DMS 273 treated with DMSO at 0.1 percent for 48 hours (cell line): ENCODE measurements around the gene ATP8A1.

ENCODE experiments used
- DNase-seq: peaks from one replicate; lab custom pipeline; 2025; lab: John Stamatoyannopoulos, UW

Gene ATP8A1

DNA sequence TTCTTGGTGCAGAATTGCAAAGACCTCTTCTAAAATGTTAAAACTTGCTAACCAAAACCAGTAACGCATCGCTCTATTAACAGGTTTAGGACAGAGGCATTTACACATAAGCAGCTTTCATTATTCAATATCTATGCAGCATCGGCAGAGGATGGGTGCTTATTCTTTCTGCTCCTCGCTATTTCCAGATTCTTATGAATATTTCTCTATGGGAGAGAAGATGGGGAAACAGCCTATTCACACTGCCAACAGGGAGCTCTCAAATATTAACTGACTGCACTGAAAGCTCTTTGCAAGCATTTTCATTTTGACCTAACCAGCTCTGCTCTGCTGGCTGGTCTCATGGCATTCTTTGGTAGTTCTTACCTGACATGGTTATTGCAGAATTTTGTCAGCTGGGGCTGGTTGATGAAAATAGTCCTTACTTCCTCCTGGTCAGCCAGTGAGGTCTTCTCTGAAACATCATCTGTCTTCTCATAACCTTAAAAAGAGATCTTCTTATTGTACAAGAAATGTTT lies 30.2 kb downstream of the ATP8A1 start:
- DNase-seq: no peak

DNA sequence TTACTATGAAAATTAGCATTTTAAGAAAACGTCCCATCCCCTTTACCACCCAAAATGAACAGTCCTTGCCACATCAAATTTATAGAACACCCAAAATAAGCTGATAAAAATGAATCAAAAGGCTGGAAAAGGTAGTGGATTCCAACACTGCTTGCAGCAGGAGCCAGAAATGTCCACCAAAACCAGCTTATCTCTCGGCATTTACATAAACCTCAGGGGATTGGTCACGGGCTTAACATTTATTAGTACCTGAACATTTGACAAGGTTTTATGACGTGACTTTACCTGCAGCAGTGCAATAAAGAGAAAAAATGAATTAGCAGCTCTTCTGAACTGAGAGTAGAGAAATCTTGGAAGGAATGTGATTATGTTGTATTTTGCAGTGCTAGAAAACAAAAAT lies 31.6 kb downstream of the ATP8A1 start:
- DNase-seq: no peak

DNA sequence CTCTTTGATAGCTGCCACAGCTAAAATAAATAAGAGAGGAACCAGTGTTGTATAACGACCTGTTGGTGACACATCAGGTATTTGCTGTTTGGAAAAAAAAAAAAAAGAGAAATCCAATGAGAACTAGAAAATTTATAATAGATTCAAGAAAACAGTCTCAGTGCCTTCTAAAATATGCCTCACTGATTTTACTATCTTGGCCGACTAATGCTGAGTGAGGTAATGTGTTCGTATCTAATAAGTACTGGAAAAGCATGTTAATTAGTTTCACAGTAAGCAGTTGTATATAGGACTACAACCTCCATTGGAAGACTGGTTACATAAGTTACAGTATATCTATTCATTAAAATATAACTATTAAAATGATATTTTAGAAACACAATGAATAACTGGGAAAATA lies 32.4 kb downstream of the ATP8A1 start:
- no peak for DNase-seq

DNA sequence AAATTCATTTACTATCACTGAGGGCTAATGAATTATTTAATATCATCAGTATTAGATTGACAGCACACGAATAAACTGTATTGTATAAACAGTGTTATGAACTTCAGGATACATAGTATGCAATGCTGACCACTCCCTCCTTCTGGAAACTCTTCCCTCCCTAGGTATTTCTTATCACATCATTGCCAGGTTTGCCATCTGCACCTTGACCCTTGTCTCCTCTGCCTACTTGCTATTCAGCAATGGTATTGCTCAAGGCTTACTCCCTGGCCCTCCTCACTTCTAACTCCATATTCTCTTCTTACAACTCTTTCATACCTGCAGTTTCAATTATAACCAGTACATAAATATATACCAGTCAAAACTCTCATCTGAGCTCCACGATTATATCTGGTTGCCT lies 38.9 kb downstream of the ATP8A1 start:
- DNase-seq: no peak

DNA sequence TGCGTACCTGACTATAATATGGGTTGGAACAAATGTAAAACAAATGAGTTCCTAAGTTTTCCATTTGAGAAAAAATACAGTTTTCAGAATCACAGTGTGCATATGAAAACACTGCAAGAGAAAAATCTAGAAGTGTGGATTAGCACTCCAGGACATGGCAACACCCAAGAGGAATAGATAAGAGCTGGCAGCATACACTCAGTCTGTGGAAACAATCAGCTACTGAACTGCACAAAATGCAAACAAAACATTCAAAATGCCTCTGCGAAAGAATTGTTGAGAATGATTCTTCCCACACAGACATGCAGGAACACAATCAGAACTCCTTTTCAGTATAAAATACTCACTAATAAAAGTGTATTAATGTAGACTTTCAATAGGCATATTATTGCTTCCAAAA lies 39.9 kb downstream of the ATP8A1 start:
- no peak for DNase-seq

DNA sequence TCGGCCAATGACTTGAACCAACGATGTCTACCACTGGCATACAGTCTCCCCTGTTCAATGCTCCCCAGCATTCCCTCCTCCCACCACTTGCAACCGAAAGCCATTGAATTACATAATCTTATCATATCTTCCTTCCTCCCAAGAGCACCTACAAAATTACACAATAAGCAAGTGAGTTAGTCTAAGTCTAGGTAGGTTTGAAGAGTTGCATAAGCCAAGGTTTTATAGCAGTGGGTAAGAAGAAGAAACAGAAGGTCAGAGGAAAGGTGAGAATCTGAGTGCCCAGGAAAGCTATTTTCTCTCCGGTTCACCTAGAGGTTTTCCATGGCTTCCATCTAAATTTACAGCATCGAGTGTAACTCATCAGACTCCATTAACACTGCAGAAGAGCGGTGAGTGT lies 40.3 kb downstream of the ATP8A1 start:
- no peak for DNase-seq

DNA sequence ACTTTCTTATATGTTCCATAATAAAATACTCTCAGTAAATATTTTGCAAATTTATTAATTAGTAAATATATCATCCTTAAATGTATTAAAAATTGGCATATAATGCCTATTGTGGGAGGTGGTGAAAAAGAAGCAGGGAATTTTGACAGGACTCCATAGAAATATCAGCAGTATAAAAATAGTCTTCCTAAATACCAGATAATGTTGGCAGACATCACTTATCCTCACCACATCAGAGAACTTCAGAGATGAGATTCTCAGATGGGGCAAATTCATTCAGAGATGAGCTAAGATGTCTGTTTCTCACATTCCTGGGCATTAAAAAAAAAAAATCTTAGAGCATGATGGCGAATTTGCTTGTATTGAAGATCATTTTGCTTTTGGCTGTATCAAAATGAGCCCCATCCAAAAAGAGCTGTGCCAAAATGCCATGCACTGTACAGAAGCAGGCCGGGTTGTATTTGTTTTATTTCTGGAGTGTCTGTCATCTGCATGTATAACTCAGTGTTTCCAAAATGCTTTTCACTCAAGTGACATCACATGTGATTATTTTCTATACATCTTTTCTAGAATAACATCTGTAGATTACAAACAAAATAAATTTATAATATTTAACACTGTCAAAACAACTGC lies 41.7 kb downstream of the ATP8A1 start:
- DNase-seq: no peak

DNA sequence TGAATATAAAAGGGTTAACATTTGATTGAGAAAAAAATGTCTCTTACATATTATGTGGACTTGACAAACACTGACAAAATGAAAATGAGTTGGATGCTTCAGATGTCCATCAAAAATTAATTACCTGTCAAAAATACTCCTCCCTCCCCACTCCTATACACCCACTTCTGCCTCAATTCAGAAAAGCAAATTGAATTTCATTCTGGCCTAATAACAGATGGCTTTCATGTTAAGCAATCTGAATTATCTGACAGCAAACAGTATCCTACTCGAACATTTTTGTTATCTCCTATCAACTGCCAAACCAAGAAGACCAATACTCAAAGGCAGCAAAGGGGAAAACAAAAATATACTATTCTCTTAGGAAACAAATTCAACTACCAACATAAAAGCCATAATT lies 44.0 kb downstream of the ATP8A1 start:
- no peak for DNase-seq

DNA sequence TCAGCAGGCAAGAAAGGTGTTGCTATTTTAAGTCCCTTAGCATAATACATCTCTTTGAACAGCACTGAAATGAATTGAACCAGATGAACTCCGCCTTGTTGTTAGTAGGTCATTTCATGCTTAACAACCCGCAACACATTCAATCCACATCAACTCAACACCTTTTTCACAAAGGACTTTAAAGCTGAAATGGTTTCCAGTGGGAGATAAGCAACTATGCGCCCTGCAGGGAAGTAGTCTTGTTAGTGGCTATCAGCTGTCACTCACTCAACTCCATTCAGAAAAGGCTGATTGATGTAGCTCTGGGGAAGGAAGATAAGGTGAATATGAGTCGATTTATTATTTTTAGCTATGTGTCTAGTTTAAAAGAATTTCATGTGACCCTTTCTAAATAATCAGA lies 46.0 kb downstream of the ATP8A1 start:
- DNase-seq: no peak

DNA sequence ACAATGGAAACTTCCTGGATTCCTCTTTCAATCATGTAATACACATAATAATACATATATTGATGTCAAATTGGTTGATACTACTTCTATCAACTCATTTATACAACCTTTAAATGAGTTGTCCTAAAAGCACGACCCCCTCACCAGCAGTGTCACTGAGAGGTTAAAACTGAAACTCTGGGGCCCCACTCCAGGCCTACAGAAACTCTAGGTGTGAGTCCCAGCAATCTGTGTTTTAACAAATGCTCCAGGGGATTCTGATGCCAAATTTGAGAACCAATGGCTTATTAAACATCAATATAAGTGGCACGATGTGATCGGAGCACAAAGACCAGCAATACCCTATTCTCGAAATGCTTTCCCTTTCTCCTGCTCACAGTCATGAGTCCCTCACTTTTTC lies 47.9 kb downstream of the ATP8A1 start:
- DNase-seq: no peak

DNA sequence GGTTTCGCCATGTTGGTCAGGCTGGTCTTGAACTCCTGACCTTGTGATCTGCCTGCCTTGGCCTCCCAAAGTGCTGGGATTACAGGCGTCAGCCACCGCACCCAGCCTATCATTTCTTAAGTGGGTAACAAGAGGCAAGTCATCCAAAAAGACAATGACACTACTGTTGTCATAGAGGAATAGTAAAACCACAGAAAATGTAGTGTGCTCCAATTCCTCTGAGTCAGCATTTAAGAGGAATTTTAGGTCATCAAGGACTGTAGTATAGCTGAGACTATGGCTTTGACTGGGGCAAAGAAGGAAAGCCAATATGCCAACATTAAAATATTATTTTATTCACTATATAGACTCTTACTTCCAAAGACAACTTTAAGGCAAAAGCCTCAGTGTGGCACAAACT lies 48.4 kb downstream of the ATP8A1 start:
- no peak for DNase-seq

DNA sequence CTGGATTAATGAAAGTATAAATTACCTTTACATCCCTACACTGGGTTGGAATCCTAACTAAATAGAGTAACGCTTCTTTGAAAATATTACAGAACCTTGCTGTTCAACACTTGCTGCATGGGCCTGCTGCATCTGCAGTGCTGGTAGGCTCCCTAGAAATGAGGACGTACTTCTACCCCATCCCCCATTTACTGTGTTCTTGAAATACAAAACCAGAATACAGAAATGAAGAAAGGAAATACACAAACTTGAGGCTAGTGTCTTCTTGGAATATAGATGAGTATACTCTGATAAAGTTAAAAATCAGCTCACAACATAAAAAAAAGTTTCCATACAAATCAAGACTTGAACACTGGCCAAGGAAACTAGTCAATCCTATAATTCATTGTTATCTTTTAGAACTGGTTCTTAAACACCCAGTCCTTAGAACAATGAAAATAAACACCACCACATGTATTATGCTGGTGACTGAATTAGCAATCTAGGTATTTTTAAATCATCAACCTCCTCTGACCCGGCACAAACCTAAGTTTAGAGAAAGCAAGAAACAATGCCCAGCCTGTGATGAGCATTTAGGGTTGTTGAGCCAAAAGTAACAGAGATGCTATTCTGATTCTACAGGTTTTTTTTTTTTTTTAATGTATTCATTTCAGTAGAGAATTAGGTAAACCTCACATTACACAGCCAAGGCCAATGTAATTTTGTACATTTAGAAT lies 49.7 kb downstream of the ATP8A1 start:
- DNase-seq: no peak

DNA sequence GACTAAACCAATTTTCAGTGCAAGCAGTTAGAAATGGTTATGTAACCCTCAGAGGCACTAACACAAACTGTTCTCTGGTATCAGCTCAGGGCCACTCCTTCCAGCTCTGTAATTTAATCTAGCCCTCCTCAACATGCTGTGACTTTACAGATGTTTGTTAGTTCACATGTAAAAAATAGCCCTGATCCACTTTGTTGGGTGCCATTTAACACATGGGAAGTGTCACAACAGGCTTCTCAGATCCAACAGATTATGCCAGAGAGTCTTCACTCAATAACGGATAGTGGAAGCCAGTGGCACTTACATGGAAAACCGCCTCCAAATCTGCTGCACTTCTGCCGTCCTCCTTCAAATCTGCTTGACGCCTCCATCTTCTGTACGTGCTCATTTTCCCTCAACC lies 51.6 kb downstream of the ATP8A1 start:
- DNase-seq: no peak

DNA sequence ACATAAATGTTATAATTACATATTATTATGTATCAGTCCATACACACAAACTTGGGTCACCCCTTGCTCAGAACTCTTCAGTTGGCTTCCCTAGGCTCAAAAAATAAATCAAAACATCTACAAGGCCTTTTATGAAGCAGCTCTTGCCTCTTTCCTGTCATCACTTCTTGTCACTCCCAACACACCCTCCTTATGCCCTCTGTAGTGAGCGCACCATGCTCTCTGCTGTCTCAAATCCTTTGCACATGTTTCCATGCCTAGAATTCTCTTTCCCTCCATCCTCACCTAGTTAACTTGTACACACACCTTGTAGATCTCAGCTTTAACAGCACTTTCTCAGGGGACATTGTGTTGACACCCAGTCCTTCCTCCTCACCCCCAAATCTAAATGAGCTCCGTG lies 53.0 kb downstream of the ATP8A1 start:
- no peak for DNase-seq

DNA sequence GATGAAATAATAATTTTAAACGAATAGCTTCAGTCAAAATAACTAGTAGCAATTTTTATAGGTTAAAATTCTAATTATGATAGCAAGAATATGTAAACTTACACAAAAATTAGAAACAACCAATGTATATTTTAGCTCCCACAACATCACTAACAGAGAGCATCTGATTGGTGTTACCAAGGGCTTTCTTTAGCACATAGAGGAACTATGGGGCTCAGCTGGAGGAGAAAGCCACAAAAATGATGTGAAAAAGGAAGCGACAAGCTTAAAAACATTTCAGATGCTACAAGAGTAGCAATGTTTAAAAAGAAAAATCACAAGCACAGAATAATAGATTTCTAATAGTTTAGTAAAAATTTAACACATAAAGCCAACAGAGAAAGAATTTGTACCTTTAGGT lies 56.3 kb downstream of the ATP8A1 start:
- no peak for DNase-seq

DNA sequence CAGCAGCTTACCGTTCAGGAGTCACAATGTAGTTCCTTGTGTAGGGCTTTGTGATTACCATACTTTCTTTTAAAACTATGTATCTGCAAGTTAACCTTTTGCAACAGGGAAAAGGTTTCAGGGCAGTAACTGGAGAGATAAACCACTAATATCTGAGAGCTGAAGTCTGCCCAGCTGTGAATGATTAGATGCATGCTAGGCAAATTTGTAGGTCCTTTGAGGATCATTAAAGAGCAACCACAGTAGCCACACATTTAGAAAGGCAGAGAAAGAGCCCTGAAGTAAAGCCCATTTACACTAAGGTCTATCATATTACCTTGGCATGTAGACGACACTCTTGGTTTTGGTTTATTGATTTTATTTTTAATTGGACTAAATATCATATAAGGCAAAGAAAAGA lies 60.0 kb downstream of the ATP8A1 start:
- no peak for DNase-seq

DNA sequence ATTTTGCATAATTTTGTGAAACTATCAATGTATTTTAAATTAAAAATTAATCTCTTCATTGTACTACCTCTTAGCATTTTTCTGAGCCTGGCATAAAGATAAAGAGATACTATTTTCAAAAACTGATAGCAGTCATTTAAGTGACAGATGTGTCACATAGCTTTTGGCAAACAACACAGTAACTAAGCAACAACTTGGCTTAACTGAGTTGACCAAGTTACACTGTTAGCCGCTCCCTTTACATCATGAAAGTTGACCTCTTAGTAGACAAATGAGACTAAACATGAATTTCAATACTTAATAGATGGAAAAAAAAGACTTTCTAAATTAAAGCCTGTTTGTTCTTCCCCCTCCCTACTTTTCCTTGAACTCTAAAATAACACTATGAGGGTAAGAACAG lies 62.0 kb downstream of the ATP8A1 start:
- no peak for DNase-seq

DNA sequence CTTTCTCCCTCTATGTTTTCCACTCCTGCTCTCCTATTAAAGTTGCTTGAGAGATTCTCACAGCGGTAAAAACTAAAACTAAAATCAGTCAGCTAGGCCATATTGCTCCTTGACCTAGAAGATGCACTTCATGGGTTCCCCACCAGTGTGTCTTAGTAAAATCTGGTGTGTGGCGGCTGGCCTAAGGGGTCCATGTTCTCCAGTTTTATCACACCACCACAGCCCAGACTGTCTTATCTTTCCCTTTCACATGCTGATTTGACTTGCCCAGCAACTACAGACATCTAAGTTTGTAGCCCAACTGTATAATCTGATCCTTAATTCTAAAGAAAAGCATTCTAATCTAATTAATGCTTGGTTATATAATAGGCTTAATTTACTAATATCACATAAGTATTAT lies 68.0 kb downstream of the ATP8A1 start:
- DNase-seq: no peak

DNA sequence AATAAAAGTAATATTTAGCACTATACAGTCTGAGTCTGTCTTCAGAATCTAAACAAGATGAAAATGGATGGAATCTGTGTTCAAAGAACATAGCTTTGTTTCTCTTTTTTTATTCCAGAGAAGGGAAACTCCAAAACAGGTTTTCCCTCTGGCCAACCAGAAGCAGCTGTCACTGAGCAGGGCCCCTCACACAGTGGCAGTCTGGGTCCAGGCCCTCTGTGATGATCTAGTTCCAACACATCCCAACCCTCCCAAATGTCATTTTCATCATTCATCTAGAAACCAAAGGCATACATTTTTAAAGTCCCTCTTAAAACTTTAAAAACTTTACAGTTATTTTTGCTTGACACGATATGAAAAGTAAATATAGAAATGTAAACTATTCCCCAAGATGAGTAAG lies 70.1 kb downstream of the ATP8A1 start:
- DNase-seq: no peak

DNA sequence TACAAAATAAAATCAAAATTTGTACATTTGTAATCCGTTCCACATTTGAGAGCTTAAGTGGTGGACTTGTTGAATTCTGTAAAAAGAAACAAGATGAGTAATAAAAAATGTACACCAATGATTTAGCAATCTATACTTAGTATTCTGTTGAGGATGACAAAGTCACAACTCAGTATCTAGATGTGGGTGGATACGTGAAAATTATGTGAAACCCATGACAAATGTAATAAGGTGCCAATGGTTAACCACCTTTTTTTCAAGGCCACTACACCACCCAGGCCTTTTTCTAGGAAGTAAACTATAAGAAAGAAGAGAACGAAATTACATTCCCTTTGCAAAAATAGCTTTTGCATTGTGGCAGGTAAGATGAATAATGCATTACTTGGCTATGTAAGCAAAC lies 77.0 kb downstream of the ATP8A1 start:
- DNase-seq: no peak

DNA sequence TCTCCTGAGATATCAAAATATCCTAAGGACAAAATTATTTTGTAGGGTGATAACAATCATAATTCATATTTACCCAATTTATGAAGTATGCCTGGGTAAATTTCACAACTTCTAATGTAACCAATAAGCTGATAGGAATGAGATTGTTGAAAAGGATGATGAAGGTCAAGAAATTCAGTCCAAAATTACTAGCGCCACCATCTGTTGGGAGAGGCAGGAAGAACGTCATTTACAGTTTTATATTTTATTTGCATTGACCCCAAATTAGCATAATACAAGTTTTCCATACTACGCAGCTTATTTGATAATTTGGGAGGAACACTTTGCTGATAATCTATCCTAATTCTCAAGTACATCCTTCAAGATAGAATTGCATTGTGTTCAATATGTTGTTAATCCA lies 78.7 kb downstream of the ATP8A1 start:
- DNase-seq: no peak

DNA sequence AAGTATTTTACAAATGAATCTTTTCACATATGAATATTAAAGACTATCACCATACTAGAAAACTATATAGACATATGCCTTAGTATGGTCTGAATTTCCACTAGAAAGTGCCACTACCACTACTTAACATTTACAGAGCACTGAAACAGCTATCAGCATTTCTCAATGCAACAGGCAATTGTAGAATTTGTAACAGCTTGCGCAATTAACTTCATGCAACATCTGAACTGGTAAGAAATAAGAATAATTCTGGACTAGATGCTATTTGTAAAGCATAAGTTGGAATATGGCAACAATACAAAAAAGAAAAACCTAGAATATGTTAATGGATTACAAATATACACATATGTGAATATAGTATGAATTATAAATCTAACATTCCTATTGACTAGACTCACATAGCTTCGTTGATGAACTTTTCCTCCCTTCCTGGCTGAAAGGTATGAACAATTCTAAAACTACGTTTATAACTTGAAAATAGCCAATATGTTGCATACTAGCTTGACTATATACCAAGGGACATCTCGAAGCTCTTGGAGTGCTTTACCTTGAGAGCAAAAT lies 82.0 kb downstream of the ATP8A1 start:
- DNase-seq: no peak

DNA sequence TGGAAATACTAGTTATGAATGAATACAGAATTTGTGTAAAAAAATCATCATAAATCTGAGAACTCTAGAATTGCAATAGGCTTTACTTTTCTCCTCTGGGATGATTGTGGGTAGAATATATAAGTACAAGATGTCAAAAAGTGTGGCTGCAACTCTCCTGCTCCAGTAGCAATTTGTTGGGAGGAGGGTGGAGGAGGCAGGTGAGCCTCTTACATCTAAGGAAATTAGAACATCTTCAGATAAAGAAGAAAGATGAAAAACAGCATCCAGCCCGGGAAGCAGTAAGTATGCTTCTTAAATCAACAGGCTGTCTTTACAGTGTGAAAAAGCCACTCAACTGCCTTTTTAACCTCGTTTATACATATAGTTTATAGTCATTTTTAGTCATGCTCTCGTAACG lies 83.7 kb downstream of the ATP8A1 start:
- DNase-seq: no peak

DNA sequence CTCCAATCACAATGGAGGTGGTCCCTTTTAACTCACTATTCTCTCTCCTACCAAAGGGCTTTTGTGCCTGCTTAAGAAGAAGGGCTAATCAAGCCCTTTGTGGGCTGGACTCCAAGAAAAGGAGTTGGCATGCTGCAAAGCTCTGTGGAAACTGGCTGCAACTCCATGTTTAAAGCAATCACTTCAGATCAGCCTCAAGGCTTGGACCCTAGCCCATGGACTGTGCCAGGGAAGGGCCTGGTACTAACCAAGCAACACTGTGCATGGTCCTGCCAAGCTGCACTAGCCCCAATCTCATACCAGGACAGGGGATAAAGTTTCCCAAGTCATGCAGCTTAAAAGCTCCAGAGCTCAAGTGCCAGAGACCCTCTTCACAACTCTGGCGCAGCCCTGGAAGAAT lies 86.7 kb downstream of the ATP8A1 start:
- DNase-seq: no peak
